Activated naive CD4-positive, alpha-beta T cell (primary cell): ENCODE results near the gene DNER.
"Not testable (repeated sequence)": the region's sequence is repeated elsewhere in the genome, so short reads cannot be mapped to it uniquely, and the experiment has no call there.

ENCODE experiments used
- DNase-seq, 4 experiments: peaks; one replicate each; lab custom pipeline; 2025; lab: John Stamatoyannopoulos, UW

DNER gene

DNA sequence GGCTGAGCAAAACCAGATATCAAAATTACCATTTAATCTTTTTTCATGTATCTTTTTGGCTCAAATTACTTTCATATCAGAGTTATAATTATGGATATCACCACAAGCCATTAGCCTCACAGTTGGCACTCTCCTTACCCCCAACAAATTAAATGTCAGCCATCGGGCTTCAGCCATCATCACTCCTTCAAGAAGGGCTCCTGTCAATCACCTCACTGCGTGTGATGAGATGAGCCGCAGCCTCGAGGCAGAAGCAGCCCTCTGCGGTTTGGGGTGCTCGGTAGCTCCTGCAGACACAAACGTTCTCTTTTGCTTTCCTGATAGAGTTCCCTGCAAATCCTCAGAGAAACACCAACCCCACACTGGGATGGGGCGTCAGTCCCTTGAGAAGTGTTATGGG is 94.1 kb downstream of the DNER start:
- DNase-seq, result no peak

DNA sequence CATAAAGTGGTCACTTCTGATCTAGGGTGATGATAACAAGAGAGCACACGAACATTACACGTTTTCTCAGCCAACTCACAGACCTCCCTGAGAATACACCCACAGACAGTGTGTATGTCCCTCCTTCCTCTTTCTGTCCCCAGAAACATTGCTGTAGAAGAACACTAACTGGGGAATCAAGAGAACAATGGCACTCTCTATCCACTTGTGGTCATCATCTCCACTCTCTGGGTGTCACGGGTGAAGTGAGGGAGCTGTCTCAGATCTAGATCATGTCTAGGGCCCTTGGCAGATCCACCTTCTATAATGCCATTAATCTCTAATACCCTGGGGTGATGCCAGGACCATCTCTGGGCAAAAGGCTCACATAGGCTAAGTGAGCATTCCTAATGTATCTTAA is 97.9 kb downstream of the DNER start:
- no peak for DNase-seq

DNA sequence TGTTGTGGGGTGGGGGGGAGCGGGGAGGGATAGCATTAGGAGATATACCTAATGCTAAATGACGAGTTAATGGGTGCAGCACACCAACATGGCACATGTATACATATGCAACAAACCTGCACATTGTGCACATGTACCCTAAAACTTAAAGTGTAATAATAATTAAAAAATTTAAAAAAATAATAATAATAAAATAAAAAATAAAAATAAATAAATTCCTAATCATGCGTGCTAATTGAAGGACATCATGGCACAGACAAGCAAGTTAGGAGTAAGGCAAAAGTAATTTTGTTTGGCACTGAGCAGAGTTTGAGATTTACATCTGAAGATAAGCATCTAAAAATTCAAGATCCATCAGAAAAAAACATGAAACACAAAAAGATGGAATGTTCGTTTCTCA is 100.3 kb downstream of the DNER start:
- DNase-seq, result not testable (repeated sequence)

GRCh38 chr2:229612384-229612971 is 101.9 kb downstream of the DNER start:
- no peak for DNase-seq

DNA sequence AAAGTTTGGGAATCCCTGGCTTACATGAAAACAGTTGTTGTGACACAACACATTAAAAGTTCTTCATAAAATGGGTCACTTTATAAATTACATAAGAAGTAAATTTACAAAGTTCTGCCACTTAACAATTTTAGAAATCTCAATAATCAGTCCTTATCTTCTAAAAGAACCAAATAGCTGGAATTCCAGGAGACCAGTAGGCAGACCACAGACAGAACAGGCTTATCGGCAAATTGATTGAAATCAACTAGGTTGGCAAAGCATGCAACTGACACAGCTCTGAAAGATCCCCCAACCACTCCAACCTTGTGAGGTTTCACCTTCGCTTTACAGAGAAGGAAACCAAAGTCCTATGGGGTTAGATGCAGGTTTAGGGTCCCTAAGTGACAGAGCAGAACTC is 103.0 kb downstream of the DNER start:
- no peak for DNase-seq

- no peak for DNase-seq
Measured at GRCh38 chr2:229610872-229611271, 103.5 kb downstream of the DNER start.

GRCh38 chr2:229610333-229610732 is 104.0 kb downstream of the DNER start:
- no peak for DNase-seq

DNA sequence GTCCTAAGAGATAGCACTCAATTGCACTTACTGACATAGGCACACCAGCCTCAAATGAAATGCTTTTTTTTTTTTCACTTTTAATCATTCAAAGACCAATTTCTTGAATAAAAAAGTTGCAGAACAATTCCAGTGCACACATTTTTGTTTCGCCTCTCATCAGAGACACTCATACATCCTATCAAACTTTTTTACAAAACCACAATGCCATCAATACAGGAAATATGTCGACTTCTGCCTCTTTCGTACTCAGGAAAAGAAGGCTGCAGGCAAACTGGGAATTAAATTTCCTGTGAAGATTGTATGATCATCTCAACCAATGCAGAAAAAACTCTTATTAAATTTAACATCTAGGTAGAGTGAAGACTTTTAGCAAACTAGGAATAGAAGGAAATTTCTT is 112.4 kb downstream of the DNER start:
- DNase-seq, result no peak

- DNase-seq, result no peak
Measured at GRCh38 chr2:229601396-229601795, 113.0 kb downstream of the DNER start.

DNA sequence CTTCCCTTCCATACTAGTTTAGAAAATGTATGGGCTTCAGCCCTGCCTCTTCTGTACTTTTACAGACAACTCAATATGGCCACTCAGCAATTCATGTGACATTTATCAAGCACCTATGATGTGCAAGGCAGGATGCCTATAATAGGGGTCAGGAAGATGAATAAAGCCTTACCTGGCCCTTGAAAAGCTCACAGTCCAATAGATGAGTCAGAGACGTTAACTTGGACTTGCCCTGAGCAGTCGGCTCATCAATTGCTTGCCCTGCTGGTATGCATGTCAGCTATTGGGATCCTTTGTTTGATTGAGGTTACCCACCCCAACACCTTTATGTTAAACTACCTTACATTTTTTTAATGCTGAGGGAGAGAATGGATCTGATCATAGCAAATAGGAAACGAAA is 116.1 kb downstream of the DNER start:
- no peak for DNase-seq

DNA sequence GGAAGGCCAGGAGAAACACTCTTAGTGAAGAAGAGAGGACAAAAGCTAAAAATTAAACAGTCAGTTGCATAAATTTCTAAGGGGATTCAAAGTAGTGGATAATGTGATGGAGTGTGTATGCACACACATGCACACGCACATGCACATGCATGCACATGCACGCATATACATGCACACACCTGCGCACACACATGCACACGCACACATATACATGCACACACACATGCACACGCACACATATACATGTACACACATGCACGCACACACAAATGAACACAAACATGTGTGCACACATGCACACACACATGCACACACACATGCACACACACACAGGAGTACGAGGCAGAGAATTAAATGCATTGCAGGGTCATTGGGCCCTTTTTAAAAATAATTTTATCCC is 117.6 kb downstream of the DNER start:
- DNase-seq, result no peak

DNA sequence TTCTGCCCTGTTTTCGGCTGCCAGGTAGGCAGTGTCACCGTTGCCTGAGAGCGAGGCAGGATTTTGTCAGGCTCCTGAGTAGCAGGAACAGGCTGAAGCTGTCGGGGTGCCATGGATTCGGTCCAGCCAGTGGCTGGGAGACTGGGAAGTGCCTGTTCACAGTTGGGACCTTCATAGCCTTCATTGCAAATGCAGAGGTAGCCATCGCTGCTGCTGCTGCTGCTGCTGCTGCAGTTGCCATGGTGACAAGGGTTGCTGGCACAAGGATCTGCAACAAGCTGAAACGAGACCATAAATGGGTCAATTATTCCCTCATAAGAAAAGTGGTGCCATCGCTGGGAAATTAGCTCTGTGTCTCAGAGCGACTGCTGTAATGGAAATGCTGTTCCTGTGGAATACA is 122.7 kb downstream of the DNER start:
- DNase-seq, result no peak

DNA sequence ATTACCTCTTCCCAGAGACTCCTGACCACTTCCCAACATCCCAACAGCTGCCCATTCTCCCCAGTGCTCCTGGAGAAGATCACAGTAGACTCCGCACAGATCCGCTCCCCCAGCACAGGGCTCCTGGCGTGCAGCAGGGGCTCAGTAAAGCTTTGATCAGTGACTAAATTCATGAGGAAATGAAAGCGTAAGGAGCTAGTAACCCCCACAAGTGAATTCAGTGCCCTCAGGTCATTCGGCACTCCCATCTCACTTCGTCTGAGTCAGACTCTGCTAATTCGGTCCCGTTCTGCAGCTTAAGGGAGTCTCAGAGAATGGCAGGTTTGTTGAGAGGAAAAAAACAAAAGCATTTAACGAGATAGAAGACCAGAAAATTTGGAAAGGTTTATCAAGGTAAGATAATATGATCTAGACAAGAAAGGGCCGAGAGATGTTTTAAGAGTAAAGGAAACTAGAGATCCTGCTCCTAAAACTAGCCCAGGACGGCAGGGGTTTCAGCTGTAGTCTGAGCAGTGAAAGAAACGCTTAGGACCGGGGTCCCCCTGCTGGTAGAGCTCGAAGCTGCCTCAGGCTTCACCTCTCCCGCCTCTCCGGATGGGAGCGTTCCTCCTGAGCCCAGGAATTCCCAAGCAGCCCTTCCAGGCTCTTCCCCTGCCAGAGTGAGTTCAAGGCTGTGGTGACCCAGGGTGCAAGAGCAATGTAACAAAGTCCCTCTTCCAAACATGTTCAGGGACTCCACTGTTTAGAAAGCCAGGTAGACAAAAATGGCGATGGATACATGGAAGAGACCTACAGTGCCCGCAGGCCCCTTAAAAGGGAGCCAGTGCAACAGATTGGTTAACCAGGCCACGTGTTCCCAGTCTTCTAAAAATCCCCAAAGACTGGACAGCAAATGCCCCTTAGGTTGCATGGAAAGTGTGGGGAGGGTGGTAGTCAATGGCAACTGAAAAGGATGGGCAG is 127.3 kb downstream of the DNER start:
- DNase-seq, result no peak

- DNase-seq, result no peak
Measured at GRCh38 chr2:229586012-229586411, 128.3 kb downstream of the DNER start.

GRCh38 chr2:229582151-229582550 is 132.2 kb downstream of the DNER start:
- DNase-seq, result no peak

- DNase-seq, result no peak
Measured at GRCh38 chr2:229578052-229578846, 136.1 kb downstream of the DNER start.

GRCh38 chr2:229575569-229576315 is 138.6 kb downstream of the DNER start:
- no peak for DNase-seq

DNA sequence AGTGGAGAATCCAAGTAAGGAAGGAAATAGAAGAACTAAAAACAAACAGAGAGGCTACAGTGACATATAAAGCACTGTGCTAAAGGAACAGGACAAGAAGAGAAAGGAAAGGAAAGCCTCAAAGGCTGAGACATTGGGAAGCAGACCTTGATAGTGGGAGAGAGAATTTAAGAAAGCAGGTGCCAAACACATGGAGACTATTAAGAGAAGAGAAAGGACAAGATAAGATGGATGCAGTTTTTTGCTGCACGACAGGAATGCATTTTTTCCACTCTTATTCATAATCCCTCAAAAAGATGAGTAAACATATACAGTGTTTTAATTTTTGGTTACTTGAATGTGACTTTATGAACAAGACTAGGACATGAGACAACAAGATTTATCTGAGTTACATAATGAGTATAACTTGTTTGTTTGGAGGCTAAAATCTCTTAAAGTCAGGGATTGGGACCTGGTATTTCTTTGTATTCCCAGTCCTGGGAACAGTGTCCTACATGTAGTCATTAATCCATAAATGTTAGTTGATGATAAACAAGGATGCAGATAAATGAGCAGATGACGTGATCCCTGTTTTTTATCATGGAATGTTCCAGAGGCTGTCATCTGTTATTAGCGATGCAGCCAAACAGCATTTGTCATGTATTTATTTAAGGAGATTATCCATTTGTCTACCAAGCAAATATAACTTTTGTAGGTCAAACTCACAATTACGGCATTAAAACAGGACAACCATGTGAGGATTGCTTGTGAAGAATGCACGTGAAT is 141.7 kb downstream of the DNER start:
- no peak for DNase-seq

- DNase-seq, result no peak
Measured at GRCh38 chr2:229571243-229571642, 143.1 kb downstream of the DNER start.

DNA sequence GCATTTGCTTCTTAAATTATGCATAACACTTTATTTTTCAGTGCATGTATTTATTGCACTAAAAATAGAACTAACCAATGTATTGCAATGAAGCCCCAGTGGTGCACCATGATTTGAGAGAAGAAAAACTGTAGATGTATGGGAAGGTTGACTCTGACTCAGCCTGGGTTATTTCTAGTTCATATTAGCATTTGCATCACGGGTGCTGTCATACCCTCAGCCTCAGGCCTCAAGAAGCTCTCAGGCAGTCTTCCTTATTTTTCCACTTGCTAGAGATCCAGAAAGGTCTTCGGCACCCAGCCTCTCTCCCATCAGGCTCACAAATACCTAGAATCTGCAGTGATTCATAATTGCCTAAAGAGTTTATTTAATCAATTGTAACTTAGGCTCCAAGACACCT is 148.0 kb downstream of the DNER start:
- DNase-seq, result no peak

- no peak for DNase-seq
Measured at GRCh38 chr2:229564300-229564907, 150.0 kb downstream of the DNER start.
